ENCODE measurements around the gene NTN3.
A peak's percentile ranks its signal among the peaks of the same experiment; 100 is the strongest.

Gene NTN3

GRCh38 chr16:2459647-2460390, 11.3 kb upstream of the NTN3 start, which contains the start of gene TEDC2:
Gene TEDC2, plus strand, starts transcription at chr16:2460109. Its CDS starts 36 bp downstream, at chr16:2460145.
- Histone ChIP-seq H3K36me3 (ENCODE audit: insufficient read depth, low read length) (peaks cover 20% of the 10 kb centered on the region), H3K4me2 (ENCODE audit: low read length) (peak within 1 kb of the TSS; percentile 89), H3K4me3 (ENCODE audit: low read length) (peak within 1 kb of the TSS; percentile 72), H3K9me3 (replicated peaks; ENCODE audit: low read length) (no peaks in the 10 kb centered on the region), H3K9ac (ENCODE audit: low read depth, low read length) (peak within 1 kb of the TSS; percentile 72), H3K4me1 (ENCODE audit: control insufficient read depth, insufficient read depth, low read length) (peaks cover 14% of the 10 kb centered on the region), H3K27me3 (ENCODE audit: control insufficient read depth, insufficient read depth, low read length) (no peaks in the 10 kb centered on the region)

DNA sequence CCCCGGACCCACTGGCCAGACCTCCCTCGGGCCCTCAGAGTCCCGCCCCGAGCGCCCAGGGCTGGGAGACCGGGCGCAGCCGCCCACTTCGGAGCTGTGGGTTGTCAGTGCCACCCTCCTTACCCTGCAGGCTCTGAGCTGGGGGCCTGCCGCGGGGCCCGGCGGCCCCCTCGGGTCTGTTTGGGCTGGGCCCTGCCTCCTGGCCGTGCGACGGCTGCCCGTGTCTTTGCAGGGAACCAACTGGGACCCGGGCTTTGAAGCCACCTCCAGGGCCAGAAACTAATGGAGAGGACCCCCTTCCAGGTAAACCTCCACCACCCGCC, 10.7 kb upstream of the NTN3 start:
- Histone ChIP-seq H3K4me3 (ENCODE audit: low read length) (peak overlapping the region; percentile 72), H3K9ac (ENCODE audit: low read depth, low read length) (peak overlapping the region; percentile 72), H3K4me2 (ENCODE audit: low read length) (peak overlapping the region; percentile 89), H3K9me3 (replicated peaks; ENCODE audit: low read length) (no peaks in the 10 kb centered on the region), H3K27me3 (ENCODE audit: control insufficient read depth, insufficient read depth, low read length) (no peaks in the 10 kb centered on the region), H3K36me3 (ENCODE audit: insufficient read depth, low read length) (peaks cover 20% of the 10 kb centered on the region), H3K4me1 (ENCODE audit: control insufficient read depth, insufficient read depth, low read length) (peaks cover 14% of the 10 kb centered on the region)

- no peaks in the 10 kb centered on the region for H3K27me3 ChIP-seq (ENCODE audit: control insufficient read depth, insufficient read depth, low read length)
- no peaks in the 10 kb centered on the region for H3K9me3 ChIP-seq (replicated peaks; ENCODE audit: low read length)
- H3K4me1 ChIP-seq (ENCODE audit: control insufficient read depth, insufficient read depth, low read length) = peaks cover 14% of the 10 kb centered on the region
- peak overlapping the region; percentile 89 for H3K4me2 ChIP-seq (ENCODE audit: low read length)
- H3K36me3 ChIP-seq (ENCODE audit: insufficient read depth, low read length) = peaks cover 16% of the 10 kb centered on the region
- H3K9ac ChIP-seq (ENCODE audit: low read depth, low read length) = peak overlapping the region; percentile 72
- peak overlapping the region; percentile 72 for H3K4me3 ChIP-seq (ENCODE audit: low read length)
Measured at GRCh38 chr16:2460916-2461315, 10.2 kb upstream of the NTN3 start.

DNA sequence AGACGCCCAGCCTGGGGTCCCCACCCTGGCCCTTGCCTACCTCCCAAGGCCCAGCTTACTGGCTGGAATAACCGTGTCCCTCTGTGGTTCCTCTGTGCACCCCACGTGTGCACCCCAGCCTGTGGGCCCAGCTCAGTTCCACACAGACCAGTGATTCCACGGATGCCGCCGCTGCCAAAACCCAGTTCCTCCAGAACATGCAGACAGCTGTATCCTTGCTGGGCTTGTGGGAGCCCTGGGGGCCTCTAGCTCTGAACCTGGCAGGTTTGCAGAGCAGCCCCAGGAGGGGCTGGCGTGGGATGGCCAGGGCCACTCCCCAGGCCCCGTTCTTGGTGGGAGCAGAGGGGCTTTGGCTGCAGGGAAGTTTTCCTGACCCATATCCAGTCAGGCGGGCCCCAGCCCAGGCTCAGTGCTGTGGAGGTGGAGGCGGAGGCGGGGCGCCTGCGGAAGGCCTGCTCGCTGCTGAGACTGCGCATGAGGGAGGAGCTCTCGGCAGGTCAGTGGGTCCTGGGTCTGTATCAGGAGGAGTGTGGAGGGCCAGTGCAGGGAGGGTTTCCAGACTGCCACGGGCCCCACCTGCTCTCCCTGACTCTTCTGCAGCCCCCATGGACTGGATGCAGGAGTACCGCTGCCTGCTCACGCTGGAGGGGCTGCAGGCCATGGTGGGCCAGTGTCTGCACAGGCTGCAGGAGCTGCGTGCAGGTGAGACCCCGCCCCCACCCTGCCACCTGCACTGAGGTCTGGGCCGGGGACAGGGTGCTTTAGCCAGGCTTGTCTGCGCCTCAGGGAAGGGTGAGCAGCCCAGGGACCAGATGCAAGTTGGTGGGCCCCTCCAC, 8.8 kb upstream of the NTN3 start:
- peaks cover 3% of the 10 kb centered on the region for H3K36me3 ChIP-seq (ENCODE audit: insufficient read depth, low read length)
- H3K9ac ChIP-seq (ENCODE audit: low read depth, low read length) = no peak overlapping the region
- no peaks in the 10 kb centered on the region for H3K9me3 ChIP-seq (replicated peaks; ENCODE audit: low read length)
- no peak overlapping the region for H3K4me3 ChIP-seq (ENCODE audit: low read length)
- H3K4me1 ChIP-seq (ENCODE audit: control insufficient read depth, insufficient read depth, low read length) = peaks cover 17% of the 10 kb centered on the region
- no peaks in the 10 kb centered on the region for H3K27me3 ChIP-seq (ENCODE audit: control insufficient read depth, insufficient read depth, low read length)
- no peak overlapping the region for H3K4me2 ChIP-seq (ENCODE audit: low read length)

- Histone ChIP-seq H3K9ac (ENCODE audit: low read depth, low read length) (no peak overlapping the region), H3K4me2 (ENCODE audit: low read length) (no peak overlapping the region), H3K4me1 (ENCODE audit: control insufficient read depth, insufficient read depth, low read length) (peaks cover 35% of the 10 kb centered on the region), H3K36me3 (ENCODE audit: insufficient read depth, low read length) (no peaks in the 10 kb centered on the region), H3K4me3 (ENCODE audit: low read length) (no peak overlapping the region), H3K9me3 (replicated peaks; ENCODE audit: low read length) (no peaks in the 10 kb centered on the region), H3K27me3 (ENCODE audit: control insufficient read depth, insufficient read depth, low read length) (no peaks in the 10 kb centered on the region)
Measured at GRCh38 chr16:2464333-2464732, 6.8 kb upstream of the NTN3 start.

- peaks cover 24% of the 10 kb centered on the region for H3K4me1 ChIP-seq (ENCODE audit: control insufficient read depth, insufficient read depth, low read length)
Measured at GRCh38 chr16:2465653-2466415, 5.3 kb upstream of the NTN3 start.

GRCh38 chr16:2466667-2467527, 4.2 kb upstream of the NTN3 start:
- no peaks in the 10 kb centered on the region for H3K9me3 ChIP-seq (replicated peaks; ENCODE audit: low read length)
- peak overlapping the region; percentile 69 for H3K4me3 ChIP-seq (ENCODE audit: low read length)
- H3K4me1 ChIP-seq (ENCODE audit: control insufficient read depth, insufficient read depth, low read length) = peaks cover 30% of the 10 kb centered on the region
- H3K27me3 ChIP-seq (ENCODE audit: control insufficient read depth, insufficient read depth, low read length) = peaks cover 13% of the 10 kb centered on the region
- no peaks in the 10 kb centered on the region for H3K36me3 ChIP-seq (ENCODE audit: insufficient read depth, low read length)
- H3K4me2 ChIP-seq (ENCODE audit: low read length) = peak overlapping the region; percentile 84
- H3K9ac ChIP-seq (ENCODE audit: low read depth, low read length) = peak overlapping the region; percentile 57

More at GRCh38 chr16:2465653-2466415, 5.3 kb upstream of the NTN3 start:
- Histone ChIP-seq H3K9ac (ENCODE audit: low read depth, low read length) (no peak overlapping the region), H3K4me2 (ENCODE audit: low read length) (no peak overlapping the region), H3K4me3 (ENCODE audit: low read length) (no peak overlapping the region), H3K9me3 (replicated peaks; ENCODE audit: low read length) (no peaks in the 10 kb centered on the region), H3K27me3 (ENCODE audit: control insufficient read depth, insufficient read depth, low read length) (peaks cover 9% of the 10 kb centered on the region), H3K36me3 (ENCODE audit: insufficient read depth, low read length) (no peaks in the 10 kb centered on the region)

DNA sequence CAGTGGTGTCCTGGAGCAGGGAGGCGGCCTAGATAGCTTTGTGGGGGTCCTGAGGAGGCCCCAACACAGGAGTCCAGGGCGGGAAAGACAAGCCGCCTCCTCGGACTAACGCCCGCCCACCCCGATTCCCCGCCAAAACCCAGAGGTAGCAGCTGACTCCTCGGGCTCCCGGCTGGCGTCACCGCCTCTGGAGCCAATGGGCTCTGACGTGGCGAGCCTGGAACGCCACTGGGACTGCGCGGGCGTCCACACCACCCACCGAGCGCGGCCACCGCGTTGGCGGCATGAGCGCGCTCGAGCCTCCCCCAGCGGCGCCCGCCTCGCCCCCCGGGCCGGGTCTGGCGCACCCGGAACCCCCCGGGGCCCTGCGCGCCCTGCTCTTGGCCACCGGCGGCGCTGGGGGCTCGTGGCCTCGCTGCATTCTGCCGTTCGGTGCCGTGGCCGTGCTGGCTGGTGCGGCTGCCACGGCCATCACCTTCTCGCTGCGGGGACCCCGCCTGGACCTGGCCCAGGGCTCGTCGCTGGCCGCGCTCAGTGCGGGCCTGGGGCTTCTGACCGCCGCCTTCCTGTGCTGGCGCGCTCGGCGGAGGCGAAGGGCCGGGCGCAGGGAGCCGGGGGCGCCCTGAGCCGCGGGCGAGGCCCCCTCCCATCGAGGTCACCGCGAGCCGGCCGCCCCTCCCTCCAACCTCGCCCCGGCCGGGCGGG, 3.4 kb upstream of the NTN3 start:
- H3K36me3 ChIP-seq (ENCODE audit: insufficient read depth, low read length) = no peaks in the 10 kb centered on the region
- H3K27me3 ChIP-seq (ENCODE audit: control insufficient read depth, insufficient read depth, low read length) = peaks cover 19% of the 10 kb centered on the region
- H3K9me3 ChIP-seq (replicated peaks; ENCODE audit: low read length) = no peaks in the 10 kb centered on the region
- H3K4me3 ChIP-seq (ENCODE audit: low read length) = peak overlapping the region; percentile 69
- peaks cover 36% of the 10 kb centered on the region for H3K4me1 ChIP-seq (ENCODE audit: control insufficient read depth, insufficient read depth, low read length)
- H3K4me2 ChIP-seq (ENCODE audit: low read length) = peak overlapping the region; percentile 84
- peak overlapping the region; percentile 71 for H3K9ac ChIP-seq (ENCODE audit: low read depth, low read length)

DNA sequence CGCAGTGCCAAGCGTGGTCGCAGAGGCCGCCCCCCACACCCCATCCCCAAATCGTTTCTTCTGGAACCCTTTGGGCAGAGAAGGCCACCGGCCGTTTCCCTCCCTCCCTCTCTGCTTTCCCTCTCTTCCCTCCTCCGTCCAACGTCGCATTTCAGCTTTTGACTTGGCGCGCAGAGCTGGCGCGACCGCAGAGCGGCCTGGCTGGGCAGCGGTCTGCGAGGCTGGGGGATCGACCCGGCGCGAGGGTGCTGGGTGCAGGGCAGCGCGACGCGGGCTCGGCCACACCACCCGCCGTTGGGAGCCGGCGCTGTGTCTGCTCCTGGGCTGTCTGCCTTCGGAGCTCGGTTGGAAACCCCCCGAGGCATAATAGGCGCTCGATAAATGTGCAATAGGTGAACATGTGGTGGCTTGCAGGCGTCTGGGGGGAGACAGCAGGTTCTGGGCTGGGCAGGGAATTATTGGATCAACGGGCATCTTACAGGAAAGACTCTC, 2.8 kb upstream of the NTN3 start:
- Histone ChIP-seq H3K9ac (ENCODE audit: low read depth, low read length) (peak overlapping the region; percentile 71), H3K4me1 (ENCODE audit: control insufficient read depth, insufficient read depth, low read length) (peaks cover 36% of the 10 kb centered on the region)

DNA sequence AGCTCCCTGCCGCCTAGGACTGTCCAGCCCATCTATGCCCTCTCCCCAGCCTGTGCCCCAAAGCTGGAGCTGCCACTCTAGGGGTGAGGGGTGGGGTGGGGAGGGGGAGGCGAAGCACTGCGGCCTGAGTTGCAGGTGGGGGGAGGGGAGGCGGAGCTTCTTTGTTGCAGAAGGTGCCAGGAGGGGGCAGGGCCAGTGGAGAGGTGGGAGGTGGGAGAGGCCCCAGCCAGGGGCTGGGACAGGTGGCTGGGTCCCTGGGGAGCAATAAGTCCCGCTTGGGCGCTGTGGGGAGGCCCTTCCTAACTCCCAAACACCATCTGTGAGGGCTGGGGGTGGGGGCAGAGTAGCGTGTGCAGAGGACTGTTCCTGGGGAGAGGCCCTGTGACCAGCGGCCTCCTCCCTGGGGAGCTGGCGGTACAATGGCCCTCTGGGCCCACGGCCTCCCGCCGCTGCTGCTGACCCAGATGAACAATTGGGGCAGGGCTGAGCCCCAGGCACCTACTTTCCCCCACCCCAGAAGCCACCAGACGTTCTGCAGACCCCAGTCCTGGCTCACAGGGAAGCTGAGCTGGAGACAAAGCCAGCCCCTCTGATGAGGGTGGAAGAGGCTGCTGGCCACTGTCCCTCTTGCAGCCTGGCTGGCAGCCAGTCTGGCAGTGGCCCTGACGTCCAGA, 2.2 kb upstream of the NTN3 start:
- Histone ChIP-seq H3K4me1 (ENCODE audit: control insufficient read depth, insufficient read depth, low read length) (peaks cover 40% of the 10 kb centered on the region), H3K9ac (ENCODE audit: low read depth, low read length) (no peak overlapping the region), H3K36me3 (ENCODE audit: insufficient read depth, low read length) (no peaks in the 10 kb centered on the region), H3K9me3 (replicated peaks; ENCODE audit: low read length) (no peaks in the 10 kb centered on the region), H3K4me3 (ENCODE audit: low read length) (no peak overlapping the region), H3K27me3 (ENCODE audit: control insufficient read depth, insufficient read depth, low read length) (peaks cover 19% of the 10 kb centered on the region), H3K4me2 (ENCODE audit: low read length) (peak overlapping the region; percentile 84)

More for the DNA sequence above, 2.8 kb upstream of the NTN3 start:
- peak overlapping the region; percentile 84 for H3K4me2 ChIP-seq (ENCODE audit: low read length)
- no peaks in the 10 kb centered on the region for H3K9me3 ChIP-seq (replicated peaks; ENCODE audit: low read length)
- peak overlapping the region; percentile 69 for H3K4me3 ChIP-seq (ENCODE audit: low read length)
- peaks cover 19% of the 10 kb centered on the region for H3K27me3 ChIP-seq (ENCODE audit: control insufficient read depth, insufficient read depth, low read length)
- H3K36me3 ChIP-seq (ENCODE audit: insufficient read depth, low read length) = no peaks in the 10 kb centered on the region

Data from skeletal muscle satellite cell (primary cell).